ENCODE measurements around the gene IPPK.

IPPK gene

GRCh38 chr9:92709954-92710353 is 40.0 kb upstream of the IPPK start:
- H3K4me1 Mint-ChIP-seq, result peaks cover 42% of the 10 kb centered on the region
- ATAC-seq (no peak), DNase-seq (no peak)
- no peak overlapping the region for H3K4me3 Mint-ChIP-seq
- H3K9me3 Mint-ChIP-seq, result no peaks in the 10 kb centered on the region
- no peak overlapping the region for H3K27ac Mint-ChIP-seq
- H3K27me3 Mint-ChIP-seq, result no peaks in the 10 kb centered on the region

GRCh38 chr9:92709240-92709639 is 39.3 kb upstream of the IPPK start:
- Mint-ChIP-seq H3K4me1 (peaks cover 42% of the 10 kb centered on the region), H3K27ac (no peak overlapping the region), H3K27me3 (no peaks in the 10 kb centered on the region), H3K4me3 (no peak overlapping the region), H3K9me3 (no peaks in the 10 kb centered on the region)
- no peak for DNase-seq
- no peak for ATAC-seq

DNA sequence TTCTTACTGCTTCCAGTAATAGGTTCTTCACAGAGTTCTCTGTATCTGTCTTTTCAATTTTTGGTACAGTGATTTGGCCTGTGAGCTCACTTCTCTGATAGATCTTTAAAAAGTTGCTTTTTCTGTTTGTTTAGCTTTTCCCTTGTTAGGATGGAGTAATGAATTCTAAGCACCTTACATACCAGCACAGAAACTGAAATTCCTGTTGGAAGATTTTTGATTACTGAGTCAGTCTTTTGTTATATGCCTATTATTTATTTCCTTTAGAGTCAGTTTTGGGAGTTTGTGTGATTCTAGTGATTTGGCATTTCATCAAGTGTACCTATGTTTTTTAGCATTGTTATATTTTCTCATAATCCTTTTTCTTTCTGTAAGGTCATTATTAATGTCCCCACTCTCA is 37.6 kb upstream of the IPPK start:
- DNase-seq (no peak), ATAC-seq (no peak)
- Mint-ChIP-seq H3K4me3 (no peak overlapping the region), H3K27me3 (no peaks in the 10 kb centered on the region), H3K9me3 (no peaks in the 10 kb centered on the region), H3K27ac (peak overlapping the region in 1 of 2 donors; percentile 81), H3K4me1 (peaks cover 28% of the 10 kb centered on the region)

- no peaks in the 10 kb centered on the region for H3K9me3 Mint-ChIP-seq
- H3K4me1 Mint-ChIP-seq, result peaks cover 17% of the 10 kb centered on the region
- peak; percentile 49 to 57 for DNase-seq
- H3K4me3 Mint-ChIP-seq, result no peak overlapping the region
- peak; percentile 97 for ATAC-seq
- peak overlapping the region in 1 of 2 donors; percentile 72 for H3K27ac Mint-ChIP-seq
- no peaks in the 10 kb centered on the region for H3K27me3 Mint-ChIP-seq
These were observed 36.4 kb upstream of the IPPK start for GRCh38 chr9:92706218-92706940.

GRCh38 chr9:92704528-92704927 is 34.6 kb upstream of the IPPK start:
- no peaks in the 10 kb centered on the region for H3K27me3 Mint-ChIP-seq
- no peaks in the 10 kb centered on the region for H3K9me3 Mint-ChIP-seq
- no peak overlapping the region for H3K4me3 Mint-ChIP-seq
- H3K27ac Mint-ChIP-seq, result no peak overlapping the region
- H3K4me1 Mint-ChIP-seq, result peaks cover 17% of the 10 kb centered on the region
- DNase-seq, result no peak
- ATAC-seq, result no peak

- Mint-ChIP-seq H3K27me3 (peaks cover 7% of the 10 kb centered on the region), H3K9me3 (peaks cover 49 to 50% of the 10 kb centered on the region in 2 donors), H3K27ac (no peak overlapping the region), H3K4me1 (no peaks in the 10 kb centered on the region), H3K4me3 (no peak overlapping the region)
- DNase-seq, result no peak
- ATAC-seq, result no peak
These were observed 26.7 kb upstream of the IPPK start for GRCh38 chr9:92696619-92697018.

DNA sequence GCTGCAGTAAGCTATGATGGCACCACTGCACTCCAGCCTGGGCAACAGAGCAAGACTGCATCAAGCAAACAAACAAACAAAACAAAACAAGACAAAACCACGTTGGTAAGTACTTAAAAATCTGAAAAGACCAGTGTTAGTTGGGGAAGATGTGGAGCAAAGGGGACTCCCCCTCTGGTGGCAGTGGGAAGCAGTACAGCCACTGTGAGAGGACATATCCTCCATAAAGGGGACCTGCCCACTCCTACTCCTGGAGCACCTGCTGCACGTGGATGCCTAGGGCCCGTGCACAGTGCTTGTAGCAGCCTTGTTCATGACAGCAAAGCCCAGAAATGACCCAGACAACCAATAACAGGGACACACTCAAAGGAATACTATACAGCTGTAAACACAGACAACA is 17.0 kb upstream of the IPPK start:
- ATAC-seq (no peak), DNase-seq (no peak)
- Mint-ChIP-seq H3K9me3 (peaks cover 17 to 22% of the 10 kb centered on the region in 2 donors), H3K27ac (no peak overlapping the region), H3K4me1 (peaks cover 8% of the 10 kb centered on the region), H3K27me3 (no peaks in the 10 kb centered on the region), H3K4me3 (no peak overlapping the region)

GRCh38 chr9:92685022-92685421 is 15.1 kb upstream of the IPPK start:
- Mint-ChIP-seq H3K27ac (no peak overlapping the region), H3K4me1 (peaks cover 8% of the 10 kb centered on the region), H3K27me3 (no peaks in the 10 kb centered on the region), H3K9me3 (peaks cover 6 to 7% of the 10 kb centered on the region in 2 donors), H3K4me3 (no peak overlapping the region)
- DNase-seq, result no peak
- no peak for ATAC-seq

DNA sequence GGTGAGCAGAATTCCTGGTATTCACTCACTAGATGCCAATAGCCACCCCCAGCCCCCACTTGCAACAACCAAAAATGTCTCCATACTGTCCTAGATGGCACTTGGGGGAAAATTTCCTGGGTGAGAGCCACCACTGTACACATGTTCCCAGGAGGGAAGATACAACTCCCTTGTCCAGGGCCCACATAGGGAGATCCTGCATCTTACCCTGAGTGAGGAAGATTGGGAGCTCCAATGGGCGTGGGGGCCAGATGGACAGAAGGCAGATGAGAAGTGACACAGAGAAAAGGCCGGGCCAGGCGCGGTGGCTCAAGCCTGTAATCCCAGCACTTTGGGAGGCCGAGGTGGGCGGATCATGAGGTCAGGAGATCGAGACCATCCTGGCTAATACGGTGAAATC is 12.3 kb upstream of the IPPK start:
- H3K27me3 Mint-ChIP-seq, result no peaks in the 10 kb centered on the region
- ATAC-seq, result no peak

GRCh38 chr9:92680166-92681119 is 10.5 kb upstream of the IPPK start:
- no peaks in the 10 kb centered on the region for H3K27me3 Mint-ChIP-seq
- no peak for ATAC-seq
- peaks cover 8% of the 10 kb centered on the region for H3K4me1 Mint-ChIP-seq
- no peaks in the 10 kb centered on the region for H3K9me3 Mint-ChIP-seq
- peak overlapping the region in 1 of 2 donors; percentile 27 for H3K27ac Mint-ChIP-seq
- no peak overlapping the region for H3K4me3 Mint-ChIP-seq
- DNase-seq, result no peak

More for the DNA sequence above, 12.3 kb upstream of the IPPK start:
- H3K27ac Mint-ChIP-seq, result no peak overlapping the region
- peaks cover 8% of the 10 kb centered on the region for H3K4me1 Mint-ChIP-seq
- H3K4me3 Mint-ChIP-seq, result no peak overlapping the region
- no peaks in the 10 kb centered on the region for H3K9me3 Mint-ChIP-seq
- DNase-seq, result no peak

DNA sequence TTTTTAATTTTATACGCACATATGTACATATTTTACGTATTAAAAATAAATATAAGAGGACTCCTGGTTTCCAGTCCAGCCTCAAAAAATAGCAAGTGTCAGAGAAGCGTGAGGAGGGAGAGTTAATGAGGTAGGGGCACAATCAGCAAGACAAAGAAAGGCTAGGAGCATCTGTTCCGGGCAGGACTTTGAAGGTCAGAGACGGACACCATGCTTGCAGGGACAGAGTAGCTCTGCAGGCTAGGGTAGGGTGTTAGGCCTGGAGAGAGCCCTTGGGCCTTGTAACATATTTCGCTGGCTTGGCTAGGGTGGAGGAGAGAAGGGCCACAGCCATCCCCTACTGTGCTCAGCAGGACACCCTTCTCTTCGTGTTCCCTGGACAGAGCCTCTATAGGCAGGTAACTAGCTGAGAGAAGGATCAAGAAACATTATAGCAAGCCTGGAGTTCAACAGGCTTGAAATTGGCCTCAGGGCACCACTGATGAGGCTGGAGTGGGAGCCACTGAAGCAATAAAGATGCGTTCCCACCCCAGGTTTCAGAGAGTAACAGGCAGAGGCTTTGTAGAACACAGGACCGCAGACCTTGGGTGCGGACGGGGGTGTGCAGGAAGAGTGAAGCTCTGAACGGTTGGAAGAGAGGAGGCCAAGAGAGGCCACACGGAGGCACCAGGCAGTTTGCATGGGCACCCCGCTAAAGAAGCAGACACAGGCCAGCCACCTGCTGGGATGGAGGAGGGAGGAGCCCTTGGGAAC is 9.7 kb upstream of the IPPK start:
- no peaks in the 10 kb centered on the region for H3K27me3 Mint-ChIP-seq
- no peaks in the 10 kb centered on the region for H3K9me3 Mint-ChIP-seq
- no peak overlapping the region for H3K4me3 Mint-ChIP-seq
- no peak for DNase-seq
- no peak overlapping the region for H3K27ac Mint-ChIP-seq
- peaks cover 1% of the 10 kb centered on the region for H3K4me1 Mint-ChIP-seq
- ATAC-seq, result no peak

DNA sequence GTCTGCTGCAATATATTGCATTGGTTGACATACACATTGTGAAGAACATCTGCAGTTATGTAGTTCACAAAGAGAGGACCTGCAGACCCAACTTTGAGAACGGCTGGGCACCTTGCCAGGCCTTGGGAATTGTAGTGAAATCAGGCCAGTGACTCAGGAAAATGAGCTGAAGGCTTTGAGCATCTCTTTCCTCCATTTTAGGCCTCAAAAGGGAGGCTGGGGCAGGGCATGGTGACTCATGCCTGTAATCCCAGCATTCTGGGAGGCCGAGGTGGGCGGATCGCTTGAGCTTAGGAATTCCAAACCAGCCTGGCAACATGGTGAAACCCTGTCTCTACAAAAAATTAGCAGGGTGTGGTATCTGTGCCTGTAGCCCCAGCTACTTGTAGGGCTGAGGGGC is 1.4 kb upstream of the IPPK start:
- Mint-ChIP-seq H3K4me3 (peak overlapping the region; percentile 83 to 91), H3K27ac (peak overlapping the region; percentile 13 to 71), H3K27me3 (no peaks in the 10 kb centered on the region), H3K4me1 (peaks cover 35% of the 10 kb centered on the region), H3K9me3 (no peaks in the 10 kb centered on the region)
- DNase-seq (peak in 1 of 2 donors; percentile 7), ATAC-seq (no peak)

DNA sequence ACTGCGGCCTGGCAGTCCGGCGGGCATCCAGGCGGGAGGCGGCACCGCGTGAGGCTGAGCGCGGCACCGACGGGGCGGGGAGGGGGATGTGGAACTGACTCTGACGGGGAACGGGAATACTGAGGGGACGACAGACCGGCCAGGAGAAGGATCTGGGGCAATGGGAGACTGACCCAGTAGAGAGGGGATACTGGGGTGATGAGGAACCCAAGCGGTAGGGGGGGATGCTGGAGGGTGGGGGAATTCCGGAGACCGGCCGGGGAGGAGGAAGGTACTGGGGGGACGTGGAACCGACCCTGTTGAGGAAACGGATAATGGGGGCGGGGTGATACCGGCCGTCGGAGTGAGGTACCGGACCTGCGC is 423 bp downstream of the IPPK start:
- Mint-ChIP-seq H3K9me3 (no peaks in the 10 kb centered on the region), H3K27ac (peak overlapping the region; percentile 93 to 95), H3K4me3 (peak overlapping the region; percentile 83 to 91), H3K27me3 (no peaks in the 10 kb centered on the region), H3K4me1 (peaks cover 51% of the 10 kb centered on the region)
- ATAC-seq (peak; percentile 39), DNase-seq (no peak)

DNA sequence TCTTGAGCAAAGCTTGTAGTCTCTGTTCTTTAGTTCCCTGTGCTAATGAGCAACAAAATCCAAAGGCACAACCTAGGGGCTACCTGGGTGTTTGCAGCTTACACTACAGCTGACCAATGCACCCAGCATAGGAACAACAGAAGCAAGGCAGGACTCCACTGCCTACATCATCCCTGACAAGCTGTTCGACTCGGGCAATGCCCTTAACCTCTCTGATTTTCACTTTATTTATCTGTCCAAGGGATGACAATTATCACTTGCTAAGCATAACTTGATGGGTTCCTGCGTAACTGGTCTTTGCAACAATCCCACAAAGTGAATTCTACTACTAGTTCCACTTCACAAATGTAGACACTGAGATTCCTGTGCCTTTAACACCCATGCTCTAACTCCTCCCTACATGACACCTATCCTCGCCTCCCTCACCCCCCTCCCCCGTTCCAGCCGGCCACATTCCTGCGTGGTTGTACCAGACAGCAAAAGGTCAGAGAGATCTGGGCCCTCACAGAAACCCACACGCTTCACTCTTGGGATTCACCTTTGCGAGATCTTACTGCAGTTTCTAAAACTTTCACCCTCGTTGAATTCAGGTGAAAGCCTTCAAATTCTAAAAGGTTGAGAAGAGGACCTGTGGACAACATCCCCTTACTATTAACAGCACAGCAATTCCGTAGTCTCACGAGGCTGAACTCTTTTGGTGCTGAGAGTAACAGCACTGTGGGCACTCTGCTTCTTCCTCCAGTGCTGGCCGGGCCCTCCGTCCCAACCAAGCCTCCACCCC is 995 bp downstream of the IPPK start:
- ATAC-seq (no peak), DNase-seq (peak; percentile 28 to 30)
- Mint-ChIP-seq H3K4me1 (peaks cover 57% of the 10 kb centered on the region), H3K27ac (peak overlapping the region; percentile 93 to 95), H3K9me3 (no peaks in the 10 kb centered on the region), H3K4me3 (peak overlapping the region; percentile 83 to 91), H3K27me3 (no peaks in the 10 kb centered on the region)
